Ectodermal cell (in vitro differentiated cells): ENCODE measurements around the gene ITPKB.

Experiments used
- H3K27ac ChIP-seq: 2 replicates; pipeline ENCODE4 v1.7.0; 2013; ENCODE audit warnings: mild to moderate bottlenecking, low read depth, low read length; ENCODE audit not compliant: insufficient read depth, poor library complexity, severe bottlenecking
- H3K27me3 ChIP-seq: 2 replicates; pipeline ENCODE4 v1.7.0; 2013; ENCODE audit warnings: mild to moderate bottlenecking, low read length; ENCODE audit not compliant: insufficient read depth, control insufficient read depth, poor library complexity, severe bottlenecking
- H3K36me3 ChIP-seq: one replicate; pipeline ENCODE4 v1.7.0; 2013; ENCODE audit warnings: low read length; ENCODE audit not compliant: control insufficient read depth, insufficient read depth
- H3K4me1 ChIP-seq: one replicate; pipeline ENCODE4 v1.7.0; 2013; ENCODE audit warnings: low read length; ENCODE audit not compliant: control insufficient read depth, insufficient read depth
- H3K4me3 ChIP-seq: 2 replicates; pipeline ENCODE4 v1.7.0; 2013; ENCODE audit warnings: low read depth, low read length, control low read depth; ENCODE audit not compliant: insufficient read depth
- H3K9me3 ChIP-seq: 2 replicates; pipeline ENCODE4 v1.7.0; 2013; ENCODE audit warnings: mild to moderate bottlenecking, low read length, moderate library complexity; ENCODE audit not compliant: control insufficient read depth
- WGBS, 2 experiments: methylation state at CpG; one replicate each; pipeline ENCODE4 v1.1.7; 2013; ENCODE audit warnings: missing lambda C conversion rate in 2 of 2; 5-methylcytosine and 5-hydroxymethylcytosine counted together

The ITPKB gene

DNA sequence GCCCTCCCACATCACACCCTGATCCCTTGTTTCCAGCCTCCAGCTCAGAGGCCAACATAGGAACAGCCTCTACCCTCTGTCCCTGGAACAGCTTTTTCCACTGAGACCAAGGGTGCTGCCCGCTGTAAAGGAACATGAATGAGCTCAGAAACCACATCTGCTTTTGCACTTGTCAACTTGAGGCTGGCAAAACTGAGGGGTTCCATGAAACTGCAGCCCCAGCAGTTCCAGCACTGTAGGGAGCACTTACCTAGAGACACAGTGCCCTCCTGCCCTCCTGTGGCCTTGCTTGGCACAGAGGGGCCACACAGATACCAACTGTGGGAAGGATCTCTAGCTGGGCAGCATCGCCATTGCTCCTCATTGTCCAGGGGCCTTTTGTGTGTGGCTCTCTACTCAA, 51.7 kb downstream of the ITPKB start:
- H3K4me1 ChIP-seq = peaks cover 44% of the 10 kb centered on the region
- H3K4me3 ChIP-seq = no peak overlapping the region
- no peaks in the 10 kb centered on the region for H3K9me3 ChIP-seq
- 95 to 96% methylated on average over 2 of the region's 2 CpGs for WGBS, 2 experiments
- H3K27ac ChIP-seq = no peak overlapping the region
- H3K36me3 ChIP-seq = no peaks in the 10 kb centered on the region
- H3K27me3 ChIP-seq = no peaks in the 10 kb centered on the region

- Histone ChIP-seq H3K4me1 (peaks cover 48% of the 10 kb centered on the region), H3K36me3 (no peaks in the 10 kb centered on the region), H3K4me3 (no peak overlapping the region), H3K27ac (no peak overlapping the region), H3K9me3 (no peaks in the 10 kb centered on the region), H3K27me3 (no peaks in the 10 kb centered on the region)
- 93% methylated on average over 12 of the region's 12 CpGs for WGBS, 2 experiments
These were observed 52.3 kb downstream of the ITPKB start for GRCh38 chr1:226686440-226687425.

- WGBS, 2 experiments = 91 to 92% methylated on average over 11 of the region's 11 CpGs
- H3K27ac ChIP-seq = no peak overlapping the region
These were observed 53.8 kb downstream of the ITPKB start for GRCh38 chr1:226685196-226685820.

DNA sequence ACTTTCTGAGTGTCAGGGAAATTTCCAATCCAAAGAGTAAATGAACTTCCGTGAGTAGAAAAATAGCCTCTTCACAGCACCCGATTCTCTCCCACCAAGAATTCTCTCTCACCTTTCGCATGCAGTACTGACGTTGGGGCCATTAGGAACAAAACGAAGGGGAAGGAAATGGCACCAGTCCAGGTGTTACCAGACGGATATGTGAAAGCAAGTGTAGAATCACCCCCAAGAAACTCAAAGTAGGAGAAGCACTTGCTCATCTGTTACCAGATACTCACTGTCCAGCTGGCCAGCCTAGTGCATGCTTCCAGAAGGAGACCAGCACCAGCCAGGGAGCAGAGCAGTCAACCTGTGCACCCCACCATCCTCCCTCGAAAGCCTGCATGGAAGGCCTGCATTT, 55.1 kb downstream of the ITPKB start:
- WGBS, 2 experiments = 95 to 99% methylated on average over 7 of the region's 7 CpGs

More at GRCh38 chr1:226685196-226685820, 53.8 kb downstream of the ITPKB start:
- Histone ChIP-seq H3K27me3 (no peaks in the 10 kb centered on the region), H3K4me1 (peaks cover 56% of the 10 kb centered on the region), H3K4me3 (no peak overlapping the region), H3K36me3 (no peaks in the 10 kb centered on the region), H3K9me3 (no peaks in the 10 kb centered on the region)

DNA sequence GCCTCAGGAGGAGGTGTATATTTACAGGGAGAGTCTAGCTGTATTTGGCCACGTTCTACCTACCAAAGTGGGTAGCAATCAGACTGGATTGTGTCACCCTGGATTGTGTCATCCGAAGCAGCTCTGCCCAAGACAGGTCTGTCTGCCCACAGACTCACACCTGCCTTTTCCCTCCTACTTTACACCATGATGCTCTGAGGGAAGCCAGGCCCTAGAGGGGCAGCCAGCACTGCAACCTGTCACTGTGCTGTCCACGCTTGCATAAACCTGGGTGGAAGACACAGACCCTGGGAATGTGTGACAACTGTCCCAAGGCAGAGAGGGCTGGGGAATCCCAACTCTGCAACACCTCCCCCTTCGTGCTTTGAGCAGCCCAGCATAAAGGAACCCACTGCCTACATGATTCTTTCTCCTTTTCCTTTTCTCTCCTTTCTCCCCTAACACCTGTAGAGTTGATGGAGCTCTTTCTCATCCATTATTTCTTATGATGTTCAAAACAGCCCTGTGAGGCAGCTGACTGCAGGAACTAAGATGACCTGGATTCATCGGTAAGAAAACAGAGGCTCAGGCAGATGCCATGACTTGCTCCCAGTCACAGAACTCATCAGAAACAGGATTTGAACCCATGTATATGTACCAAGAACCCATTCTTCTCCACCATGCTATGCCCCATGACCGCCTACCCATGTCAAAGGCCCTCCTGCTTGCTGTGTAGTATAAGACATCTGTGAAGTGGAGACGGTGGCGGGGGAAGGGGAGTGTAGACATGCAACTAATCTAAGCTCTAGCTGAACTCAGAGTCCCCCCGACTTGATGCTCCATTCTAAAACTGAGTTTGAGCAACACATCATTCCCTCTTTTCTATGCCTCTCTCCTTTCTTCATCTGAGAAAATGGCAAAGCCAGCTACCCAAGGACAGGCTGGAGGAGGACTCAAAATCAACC, 55.9 kb downstream of the ITPKB start:
- H3K27me3 ChIP-seq = no peaks in the 10 kb centered on the region
- H3K4me1 ChIP-seq = peaks cover 66% of the 10 kb centered on the region
- no peak overlapping the region for H3K27ac ChIP-seq
- no peaks in the 10 kb centered on the region for H3K9me3 ChIP-seq
- WGBS, 2 experiments = 91 to 92% methylated on average over 9 of the region's 9 CpGs
- H3K4me3 ChIP-seq = no peak overlapping the region
- no peaks in the 10 kb centered on the region for H3K36me3 ChIP-seq

More for the DNA sequence above, 55.1 kb downstream of the ITPKB start:
- no peaks in the 10 kb centered on the region for H3K27me3 ChIP-seq
- H3K27ac ChIP-seq = no peak overlapping the region
- H3K9me3 ChIP-seq = no peaks in the 10 kb centered on the region
- peaks cover 64% of the 10 kb centered on the region for H3K4me1 ChIP-seq
- no peaks in the 10 kb centered on the region for H3K36me3 ChIP-seq
- H3K4me3 ChIP-seq = no peak overlapping the region

- Histone ChIP-seq H3K4me1 (peaks cover 66% of the 10 kb centered on the region), H3K4me3 (no peak overlapping the region), H3K27me3 (no peaks in the 10 kb centered on the region), H3K9me3 (no peaks in the 10 kb centered on the region), H3K27ac (no peak overlapping the region), H3K36me3 (no peaks in the 10 kb centered on the region)
- 89 to 90% methylated on average over 4 of the region's 4 CpGs for WGBS, 2 experiments
These were observed 57.2 kb downstream of the ITPKB start for GRCh38 chr1:226681652-226682493.

DNA sequence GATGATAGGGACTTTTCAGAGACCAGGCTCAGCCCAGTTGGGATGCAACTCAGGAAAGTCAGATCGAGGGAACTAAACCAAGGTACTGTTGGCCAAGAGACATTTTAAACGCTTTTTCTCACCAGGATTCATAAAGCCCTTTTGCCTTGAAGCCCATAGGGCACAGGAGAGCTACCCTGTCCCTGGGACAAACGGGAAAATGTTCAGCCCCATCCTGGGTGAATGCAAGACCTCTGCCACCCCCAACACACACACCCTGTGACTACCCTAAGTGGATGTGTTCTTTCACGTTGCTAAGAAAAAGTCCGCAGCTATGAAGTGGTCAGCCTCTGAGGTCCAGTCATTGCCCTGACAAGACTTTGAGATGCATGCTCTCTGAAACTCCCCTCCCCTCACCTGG, 58.4 kb downstream of the ITPKB start:
- H3K27me3 ChIP-seq = no peaks in the 10 kb centered on the region
- peak overlapping the region; percentile 53 for H3K27ac ChIP-seq
- H3K36me3 ChIP-seq = no peaks in the 10 kb centered on the region
- 27 to 33% methylated on average over 5 of the region's 5 CpGs for WGBS, 2 experiments
- H3K4me1 ChIP-seq = peaks cover 60% of the 10 kb centered on the region
- no peak overlapping the region for H3K4me3 ChIP-seq
- no peaks in the 10 kb centered on the region for H3K9me3 ChIP-seq

- H3K36me3 ChIP-seq = no peaks in the 10 kb centered on the region
- H3K4me3 ChIP-seq = peak overlapping the region; percentile 3
- H3K4me1 ChIP-seq = peaks cover 57% of the 10 kb centered on the region
- peak overlapping the region; percentile 76 for H3K27ac ChIP-seq
- no peaks in the 10 kb centered on the region for H3K27me3 ChIP-seq
- H3K9me3 ChIP-seq = no peaks in the 10 kb centered on the region
- 4% methylated on average over 22 of the region's 22 CpGs for WGBS, 2 experiments
These were observed 59.1 kb downstream of the ITPKB start for GRCh38 chr1:226679853-226680516.

DNA sequence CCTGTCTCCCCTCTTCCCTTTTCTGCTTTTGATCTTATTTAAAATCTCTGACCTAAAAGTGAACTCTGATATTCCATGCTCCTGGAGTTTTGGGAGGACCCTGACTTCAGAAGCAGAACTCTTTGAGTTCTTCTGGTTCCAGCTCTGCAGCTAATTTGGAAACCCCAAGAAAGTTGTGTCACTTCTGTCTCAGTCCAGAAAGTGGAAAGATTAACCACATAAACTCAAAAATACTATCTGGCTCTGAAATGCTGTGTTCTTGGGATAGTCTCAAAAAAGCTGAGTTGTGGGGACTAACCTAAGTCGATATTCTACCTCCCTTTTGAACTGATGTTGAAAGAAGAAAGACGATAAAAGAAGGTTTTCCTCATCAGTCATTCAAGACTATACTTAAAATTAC, 59.8 kb downstream of the ITPKB start:
- Histone ChIP-seq H3K27ac (no peak overlapping the region), H3K4me1 (peaks cover 62% of the 10 kb centered on the region), H3K9me3 (no peaks in the 10 kb centered on the region), H3K36me3 (no peaks in the 10 kb centered on the region), H3K27me3 (no peaks in the 10 kb centered on the region), H3K4me3 (no peak overlapping the region)
- 100% methylated on average over 1 of the region's 2 CpGs; no CpG with 5 or more reads in 1 of the 2 experiments for WGBS, 2 experiments
